HepG2 (cell line): ENCODE data around the gene MBD4. TPM values are rescaled to one million over a fixed set of nuclear protein-coding genes. Genes with fewer than 3 reads are reported as not detected.

Source experiments
- ATAC-seq: fragments of 200-7000 bp; cut with Tn5 transposase; 3 replicates; pipeline ENCODE4 v1.9.1; 2020; ENCODE audit warnings: mild to moderate bottlenecking, moderate library complexity
- BruUV-seq: library from RNA; stranded (reverse); fragments of 400-500 nt; replicated peaks from 2 replicates; lab custom pipeline; 2021; lab: Mats Ljungman, UMichigan
- CTCF ChIA-PET: fragments of 300-600 bp; formaldehyde crosslinking; extraction: SDS; loops from one replicate; lab custom pipeline; 2021; ENCODE audit warnings: low total read pairs, inconsistent platforms, low intra/inter-chr PET ratio; lab: Yijun Ruan, JAX
- POLR2A ChIA-PET: fragments of 350-600 bp; sonication (Branson Sonifier 250); formaldehyde crosslinking; loops from one replicate; lab custom pipeline; 2020; ENCODE audit warnings: antibody characterized with exemption, inconsistent platforms; lab: Yijun Ruan, JAX
- DNase-seq: peaks from one replicate; pipeline ENCODE4 v3.0.0-alpha.2; 2015; ENCODE audit warnings: low spot score
- FAIRE-seq: peaks from 3 replicates; lab custom pipeline; 2011; peaks lifted over from hg19 to GRCh38; lab: Jason Lieb, UNC
- H2AFZ ChIP-seq: one replicate; pipeline ENCODE4 v1.6.1; 2011; ENCODE audit warnings: low read length, inconsistent platforms
- H3K27ac ChIP-seq: fragments of 300-600 bp; 3 replicates; pipeline ENCODE4 v1.8.0; 2011; ENCODE audit warnings: mixed run types, mild to moderate bottlenecking, mixed read lengths, low read length, inconsistent platforms; ENCODE audit not compliant: insufficient read depth; ENCODE audit errors: extremely low read length
- H3K27me3 ChIP-seq, 2 experiments: fragments of 200-600 bp in 1 of 2; 2 replicates in 1 of 2; 3 replicates in 1 of 2; pipeline versions ENCODE4 v1.6.0 to v1.8.0; 2011; ENCODE audit warnings: low read length in 2 of 2, mild to moderate bottlenecking in 2 of 2, moderate library complexity in 2 of 2, inconsistent platforms in 1 of 2; ENCODE audit not compliant: insufficient read depth in 2 of 2, control insufficient read depth in 1 of 2
- H3K36me3 ChIP-seq, 2 experiments: fragments of 200-600 bp in 1 of 2; replicated peaks in 1 of 2; 2 replicates in 1 of 2; 3 replicates in 1 of 2; pipeline versions ENCODE4 v1.5.1 to v1.8.0; 2011; ENCODE audit warnings: low read length in 2 of 2, inconsistent platforms in 1 of 2; ENCODE audit not compliant: insufficient read depth in 2 of 2, control insufficient read depth in 1 of 2
- H3K4me1 ChIP-seq: 2 replicates; pipeline ENCODE4 v1.5.1; 2012; ENCODE audit warnings: low read length, inconsistent platforms; ENCODE audit not compliant: insufficient read depth
- H3K4me2 ChIP-seq: 2 replicates; pipeline ENCODE4 v1.6.0; 2011; ENCODE audit warnings: low read depth, low read length, inconsistent platforms
- H3K4me3 ChIP-seq, 3 experiments: fragments of 200-600 bp in 1 of 3; sonication (generic), shearing (Covaris generic) in 1 of 3; replicated peaks in 1 of 3; 2 replicates each; pipeline ENCODE4 v1.5.1; 2011 to 2016; ENCODE audit warnings: low read length in 3 of 3, inconsistent platforms in 2 of 3, low read depth in 2 of 3, mild to moderate bottlenecking in 2 of 3, control low read depth in 1 of 3, mixed read lengths in 1 of 3; ENCODE audit not compliant: insufficient read depth in 1 of 3
- H3K79me2 ChIP-seq: one replicate; pipeline ENCODE4 v1.6.1; 2011; ENCODE audit warnings: low read length, inconsistent platforms; ENCODE audit not compliant: insufficient read depth
- H3K9ac ChIP-seq: 2 replicates; pipeline ENCODE4 v1.6.0; 2011; ENCODE audit warnings: mild to moderate bottlenecking, low read depth, low read length, inconsistent platforms; ENCODE audit not compliant: insufficient read depth
- H3K9me3 ChIP-seq: 2 replicates; pipeline ENCODE4 v1.5.1; 2012; ENCODE audit warnings: mild to moderate bottlenecking, low read length
- H4K20me1 ChIP-seq: 2 replicates; pipeline ENCODE4 v1.6.0; 2011; ENCODE audit warnings: inconsistent platforms, mild to moderate bottlenecking, low read length, moderate library complexity; ENCODE audit not compliant: insufficient read depth
- ATF7-NPFF ChIP-seq: sonication (generic); formaldehyde crosslinking; IDR thresholded peaks from 2 replicates; pipeline ENCODE4 v1.8.1; 2023; ENCODE audit warnings: mild to moderate bottlenecking, low read depth, missing genetic modification reagents, moderate library complexity
- DRAP1 ChIP-seq: IDR thresholded peaks from 2 replicates; pipeline ENCODE4 v1.6.1; 2016; ENCODE audit warnings: missing genetic modification reagents, missing compliant biosample characterization
- E2F5 ChIP-seq: sonication (generic); formaldehyde crosslinking; conservative IDR thresholded peaks from 2 replicates; pipeline ENCODE4 v1.4.0; 2020; ENCODE audit warnings: missing genetic modification reagents
- GMEB2 ChIP-seq: IDR thresholded peaks from 2 replicates; pipeline ENCODE4 v1.6.1; 2016; ENCODE audit warnings: missing biosample characterization, missing genetic modification reagents, low read depth
- PTBP1 ChIP-seq: fragments of 200-400 bp; formaldehyde crosslinking; IDR thresholded peaks from 2 replicates; pipeline ENCODE4 v1.6.1; 2018; ENCODE audit warnings: low read length, low read depth; ENCODE audit not compliant: poor library complexity, severe bottlenecking
- RFX1 ChIP-seq: fragments of 450-650 bp; IDR thresholded peaks from 2 replicates; pipeline ENCODE4 v1.6.1; 2017
- ZFP36L2 ChIP-seq: sonication (generic); formaldehyde crosslinking; IDR thresholded peaks from 2 replicates; pipeline ENCODE4 v1.4.0; 2020; ENCODE audit warnings: missing genetic modification reagents
- ZNF225 ChIP-seq: sonication (generic); formaldehyde crosslinking; IDR thresholded peaks from 2 replicates; pipeline ENCODE4 v1.4.0; 2020; ENCODE audit warnings: mild to moderate bottlenecking, missing genetic modification reagents
- ZNF34 ChIP-seq: sonication (generic); formaldehyde crosslinking; IDR thresholded peaks from 2 replicates; pipeline ENCODE4 v1.4.0; 2020; ENCODE audit warnings: mild to moderate bottlenecking, missing genetic modification reagents, borderline replicate concordance
- ZNF547 ChIP-seq: sonication (generic); formaldehyde crosslinking; IDR thresholded peaks from 2 replicates; pipeline ENCODE4 v1.5.1; 2020; ENCODE audit warnings: mild to moderate bottlenecking, missing genetic modification reagents
- ZNF550 ChIP-seq: sonication (generic); formaldehyde crosslinking; IDR thresholded peaks from 2 replicates; pipeline ENCODE4 v1.4.0; 2020; ENCODE audit warnings: mild to moderate bottlenecking, missing genetic modification reagents, borderline replicate concordance
- ZNF556 ChIP-seq: sonication (generic); formaldehyde crosslinking; IDR thresholded peaks from 2 replicates; pipeline ENCODE4 v1.4.0; 2020; ENCODE audit warnings: mild to moderate bottlenecking, missing genetic modification reagents, borderline replicate concordance
- ZNF850 ChIP-seq: sonication (generic); formaldehyde crosslinking; conservative IDR thresholded peaks from 2 replicates; pipeline ENCODE4 v1.9.0; 2021; ENCODE audit warnings: mild to moderate bottlenecking, missing genetic modification reagents
- ZNF879 ChIP-seq: sonication (generic); formaldehyde crosslinking; IDR thresholded peaks from 2 replicates; pipeline ENCODE4 v1.8.1; 2023; ENCODE audit warnings: missing genetic modification reagents
- WGBS: methylation state at CpG from one replicate; pipeline ENCODE4 v1.1.6; 2017; ENCODE audit warnings: low lambda C conversion rate; 5-methylcytosine and 5-hydroxymethylcytosine counted together
- in situ Hi-C: cut with HindIII; loops from 2 replicates; pipeline ENCODE4 v1.10.0; 2017; ENCODE audit warnings: low pct_unique_long_range_greater_than_20kb; ENCODE audit not compliant: extremely low pct_ligation_motif_present
- intact Hi-C: fragments of 100-400 bp; cut with micrococcal nuclease; formaldehyde crosslinking; loops from one replicate; pipeline ENCODE4 v1.10.0; 2022; ENCODE audit not compliant: unreplicated experiment
- polyA plus RNA-seq, 8 experiments: library from polyadenylated mRNA; depleted of rRNA in 3 of 8; stranded (reverse) in 7 of 8; unstranded in 1 of 8; fragments of >200 nt; fragmentation: Illumina TruSeq in 4 of 8; extraction: Trizol in 4 of 8; gene quantifications; 2 replicates each; pipeline versions ENCODE4 v1.2.1 to v1.2.3, GENCODE V29; 2011 to 2016; ENCODE audit warnings: low read depth in 4 of 8, missing spikeins in 1 of 8, mixed read lengths in 1 of 8; ENCODE audit not compliant: insufficient read depth in 1 of 8
- total RNA-seq, 5 experiments: library from RNA; depleted of rRNA; stranded (reverse); fragments of >200 nt; fragmentation: Illumina TruSeq; extraction: Trizol; gene quantifications; 2 replicates each; pipeline ENCODE4 v1.2.3, GENCODE V29; 2016; ENCODE audit warnings: low read depth in 1 of 5
- TF ChIP-seq, protein P1 (sequence below): sonication (generic); formaldehyde crosslinking; IDR thresholded peaks from 2 replicates; pipeline ENCODE4 v1.5.0; 2020; ENCODE audit warnings: mild to moderate bottlenecking, missing genetic modification reagents
- TF ChIP-seq, protein P2 (sequence below): sonication (generic); formaldehyde crosslinking; IDR thresholded peaks from 2 replicates; pipeline ENCODE4 v1.4.0; 2020; ENCODE audit warnings: mild to moderate bottlenecking, missing genetic modification reagents

Gene MBD4
- total and polyA plus RNA-seq, 2 of the 13 experiments (the other 11 are each of a cell fraction or from before 2014, with no cell fraction given) = 14.9 to 25.3 TPM

GRCh38 chr3:129404130-129404529, 35.6 kb downstream of the MBD4 start:
- Histone ChIP-seq H3K4me2 (no peak overlapping the region), H2AFZ (no peak overlapping the region), H3K36me3 (0 out of 5 replicates have a peak, but pooled peaks cover 0 to 2% of the 10 kb centered on the region in 2 experiments), H3K4me3 (no peak overlapping the region), H3K27me3 (no peaks in the 10 kb centered on the region; a peak in 1 of 5 replicates), H3K9ac (no peak overlapping the region), H3K9me3 (no peaks in the 10 kb centered on the region), H4K20me1 (no peaks in the 10 kb centered on the region), H3K4me1 (peaks cover 34% of the 10 kb centered on the region), H3K27ac (no peak overlapping the region), H3K79me2 (peaks cover 2% of the 10 kb centered on the region)
- ChIA-PET POLR2A (no interaction called here), CTCF (no interaction called here)
- no TSS peak for BruUV-seq
- no peak for ATAC-seq
- intact Hi-C loops (no loop called here), in situ Hi-C loops (no loop called here)
- no peak for FAIRE-seq
- 82% methylated on average over 8 of the region's 8 CpGs for WGBS
- DNase-seq = no peak
- no peak for TF ChIP-seq GMEB2 (CRISPR knock-in tag)
- no peak for TF ChIP-seq ZNF225 (CRISPR knock-in tag)
- TF ChIP-seq ZNF850 (CRISPR knock-in tag) = no peak
- TF ChIP-seq, protein P1, sequence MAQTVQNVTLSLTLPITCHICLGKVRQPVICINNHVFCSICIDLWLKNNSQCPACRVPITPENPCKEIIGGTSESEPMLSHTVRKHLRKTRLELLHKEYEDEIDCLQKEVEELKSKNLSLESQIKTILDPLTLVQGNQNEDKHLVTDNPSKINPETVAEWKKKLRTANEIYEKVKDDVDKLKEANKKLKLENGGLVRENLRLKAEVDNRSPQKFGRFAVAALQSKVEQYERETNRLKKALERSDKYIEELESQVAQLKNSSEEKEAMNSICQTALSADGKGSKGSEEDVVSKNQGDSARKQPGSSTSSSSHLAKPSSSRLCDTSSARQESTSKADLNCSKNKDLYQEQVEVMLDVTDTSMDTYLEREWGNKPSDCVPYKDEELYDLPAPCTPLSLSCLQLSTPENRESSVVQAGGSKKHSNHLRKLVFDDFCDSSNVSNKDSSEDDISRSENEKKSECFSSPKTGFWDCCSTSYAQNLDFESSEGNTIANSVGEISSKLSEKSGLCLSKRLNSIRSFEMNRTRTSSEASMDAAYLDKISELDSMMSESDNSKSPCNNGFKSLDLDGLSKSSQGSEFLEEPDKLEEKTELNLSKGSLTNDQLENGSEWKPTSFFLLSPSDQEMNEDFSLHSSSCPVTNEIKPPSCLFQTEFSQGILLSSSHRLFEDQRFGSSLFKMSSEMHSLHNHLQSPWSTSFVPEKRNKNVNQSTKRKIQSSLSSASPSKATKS = no peak
- no peak for TF ChIP-seq ZFP36L2
- TF ChIP-seq ATF7-NPFF (CRISPR knock-in tag) = no peak
- no peak for TF ChIP-seq ZNF34
- TF ChIP-seq ZNF547 (CRISPR knock-in tag) = no peak
- TF ChIP-seq ZNF879 (CRISPR knock-in tag) = no peak
- TF ChIP-seq, protein P2, sequence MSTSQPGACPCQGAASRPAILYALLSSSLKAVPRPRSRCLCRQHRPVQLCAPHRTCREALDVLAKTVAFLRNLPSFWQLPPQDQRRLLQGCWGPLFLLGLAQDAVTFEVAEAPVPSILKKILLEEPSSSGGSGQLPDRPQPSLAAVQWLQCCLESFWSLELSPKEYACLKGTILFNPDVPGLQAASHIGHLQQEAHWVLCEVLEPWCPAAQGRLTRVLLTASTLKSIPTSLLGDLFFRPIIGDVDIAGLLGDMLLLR (CRISPR knock-in tag) = no peak
- no peak for TF ChIP-seq DRAP1 (CRISPR knock-in tag)
- TF ChIP-seq ZNF550 (CRISPR knock-in tag) = no peak
- no peak for TF ChIP-seq PTBP1
- no peak for TF ChIP-seq E2F5 (CRISPR knock-in tag)
- TF ChIP-seq ZNF556 (CRISPR knock-in tag) = no peak
- TF ChIP-seq RFX1 = no peak
